ENCODE results near the gene CCDC50.

DNA sequence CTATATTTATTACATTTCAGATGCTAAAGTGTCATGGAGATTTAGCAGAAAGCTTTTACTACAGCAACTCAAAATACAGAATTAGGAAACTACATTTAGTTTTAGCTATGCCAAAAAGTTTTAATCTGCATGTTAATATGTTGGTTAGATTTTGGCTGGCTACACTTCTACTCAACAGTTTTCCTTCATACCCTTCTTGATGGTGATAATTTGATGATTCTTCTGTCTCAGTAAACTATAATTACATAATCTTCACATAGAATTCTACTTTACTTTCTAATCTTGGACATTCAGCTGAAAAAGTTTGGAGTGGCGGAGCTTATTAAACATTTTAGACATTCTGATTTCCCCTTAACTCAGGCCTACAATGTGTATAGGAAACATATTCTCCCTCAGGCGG is 11.2 kb downstream of the CCDC50 start:
- TF ChIP-seq CTCF (conservative IDR thresholded peaks at IDR 0.05), result no peak
- TF ChIP-seq ZFX (IDR thresholded peaks at IDR 0.05), result no peak

Data from C4-2B (cell line).